Activated CD4-positive, alpha-beta T cell treated with anti-CD3 and anti-CD28 coated beads, Interleukin-2, Interleukin-4, amounts not matched to agents 100 ng/mL and 50 ng/mL, durations not matched to agents 16 hours and 8 hours (primary cell): ENCODE results near the gene FOXA1.
A peak's percentile ranks its signal among the peaks of the same experiment; 100 is the strongest.

Source experiments
- DNase-seq: peaks from one replicate; pipeline ENCODE4 v3.0.0-alpha.2; 2020; ENCODE audit warnings: low spot score

FOXA1 gene

DNA sequence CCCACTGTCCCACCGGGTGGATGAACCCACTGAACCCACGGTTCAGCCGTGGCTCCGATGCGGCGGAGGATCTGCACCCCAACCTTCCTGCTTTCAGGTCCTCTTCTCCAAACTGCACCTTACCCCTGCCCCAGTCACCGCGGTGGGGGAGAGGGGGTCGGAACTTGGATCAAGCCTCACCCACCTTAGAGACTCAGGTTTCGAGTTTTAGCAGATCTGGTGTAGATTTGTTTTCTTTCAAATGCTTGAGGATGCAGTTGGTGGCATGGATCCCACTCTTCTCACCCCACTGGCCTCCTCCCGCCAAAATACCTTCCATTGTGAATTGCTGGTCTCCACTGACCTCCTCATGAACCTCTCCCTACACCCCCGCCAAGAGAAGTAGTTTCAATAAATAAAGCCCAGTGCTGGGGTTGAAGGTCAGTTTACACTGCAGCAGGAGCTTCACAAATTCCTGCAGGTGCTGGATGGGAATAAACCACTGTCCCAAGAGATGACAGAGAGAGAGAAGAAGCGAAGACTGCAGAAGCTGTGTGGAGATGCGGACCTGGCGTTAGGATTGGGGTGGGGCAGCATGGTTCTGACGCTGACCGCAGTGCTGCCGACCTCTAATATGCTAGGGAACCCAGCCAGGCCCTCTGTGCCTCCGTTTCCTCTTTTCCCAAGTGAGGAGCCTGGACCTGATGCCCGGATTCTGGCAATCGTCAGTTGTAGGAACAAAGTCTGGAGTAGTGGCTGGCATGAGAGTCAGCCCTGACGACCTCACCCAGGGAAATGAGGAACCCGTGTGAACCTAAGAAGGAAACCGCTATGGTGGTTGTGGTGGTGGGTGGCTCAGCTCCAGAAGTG is 7.8 kb upstream of the FOXA1 start:
- DNase-seq, result no peak

GRCh38 chr14:37601865-37602264 is 6.8 kb upstream of the FOXA1 start:
- no peak for DNase-seq

DNA sequence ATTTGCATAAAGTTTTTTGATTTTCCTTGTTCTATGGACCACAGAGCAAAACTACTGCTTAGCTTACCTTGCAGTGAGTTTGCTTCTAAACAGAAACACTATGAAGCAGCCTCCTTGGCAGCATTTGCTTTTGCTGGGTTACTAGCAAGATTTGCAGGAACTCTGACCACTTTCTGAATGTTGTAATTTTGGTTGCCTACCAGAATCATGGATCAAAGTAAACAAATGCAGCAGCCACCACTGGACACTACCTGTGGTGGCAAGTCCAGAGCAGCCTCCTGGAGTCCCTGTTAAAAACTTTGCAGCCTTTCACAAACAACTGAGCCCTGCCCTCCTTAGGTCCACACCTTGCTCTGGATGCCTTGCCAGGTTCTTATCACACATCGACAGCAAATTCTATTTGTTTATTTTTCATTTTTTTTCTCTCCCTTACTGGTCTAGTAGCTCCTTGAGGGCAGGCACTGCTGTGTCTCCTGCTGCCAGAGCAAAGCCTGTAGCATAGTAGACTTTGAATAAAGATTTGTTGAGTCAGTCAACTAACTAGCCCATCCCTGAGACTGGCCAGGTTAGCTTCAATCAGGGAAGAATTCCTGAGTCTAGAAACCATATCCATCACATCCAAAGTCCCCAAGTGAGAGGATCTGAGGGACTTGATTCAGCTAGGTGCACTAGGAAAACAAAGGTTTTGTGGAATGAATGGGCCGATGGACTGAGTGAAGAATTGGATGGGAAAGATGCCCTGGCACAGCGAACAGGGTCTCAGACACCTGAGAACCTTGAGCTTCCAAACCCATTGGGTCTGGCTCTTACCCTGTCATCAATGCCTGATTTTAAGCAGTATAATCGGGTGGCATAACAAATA is 6.1 kb upstream of the FOXA1 start:
- no peak for DNase-seq

DNA sequence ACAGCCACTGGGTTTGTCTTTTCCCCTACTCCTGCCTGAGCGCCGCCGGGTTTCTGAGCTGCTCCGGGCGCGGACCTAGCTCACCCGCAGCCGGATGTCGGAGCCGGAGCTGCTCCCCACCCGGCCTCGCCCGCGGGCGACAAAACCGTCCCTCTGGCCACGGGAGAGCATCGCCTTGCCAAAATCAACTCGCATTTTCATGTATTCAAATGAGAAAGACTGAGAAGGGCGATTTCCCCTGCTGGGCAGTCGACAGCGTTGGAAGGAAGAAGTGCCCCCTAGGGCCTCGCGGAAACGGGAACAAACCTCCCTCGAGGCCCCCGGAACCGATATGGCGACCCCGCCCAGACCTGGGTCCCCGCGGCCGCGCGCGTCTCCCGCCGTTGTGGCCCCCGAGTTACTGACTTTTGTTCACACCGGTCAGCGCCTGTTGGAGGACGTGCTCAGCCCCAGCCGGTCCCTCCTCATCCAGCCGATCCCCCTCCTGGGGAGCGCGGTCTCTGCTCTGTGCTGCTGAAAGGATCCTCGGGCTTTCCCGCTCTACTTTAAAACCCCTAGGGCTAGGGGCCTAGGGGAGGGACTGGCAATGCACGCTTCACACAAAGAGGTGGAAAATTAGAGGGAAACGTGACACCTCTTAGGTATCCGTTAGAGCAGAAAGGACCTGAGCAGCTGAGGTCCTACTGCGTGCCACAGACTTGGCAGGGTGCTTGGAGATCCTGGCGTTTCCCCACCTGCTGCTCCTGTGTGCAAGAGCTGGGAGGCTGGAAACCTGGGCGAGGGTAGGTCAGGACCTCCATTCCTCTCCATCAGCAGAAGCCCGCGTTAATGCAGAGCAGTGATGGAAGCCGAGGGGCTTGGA is 4.7 kb upstream of the FOXA1 start:
- DNase-seq, result no peak

GRCh38 chr14:37598747-37599506 is 3.9 kb upstream of the FOXA1 start:
- no peak for DNase-seq

GRCh38 chr14:37597914-37598746 is 3.1 kb upstream of the FOXA1 start:
- DNase-seq, result no peak

- DNase-seq, result no peak
These were observed 2.5 kb upstream of the FOXA1 start for GRCh38 chr14:37597538-37597913.

DNA sequence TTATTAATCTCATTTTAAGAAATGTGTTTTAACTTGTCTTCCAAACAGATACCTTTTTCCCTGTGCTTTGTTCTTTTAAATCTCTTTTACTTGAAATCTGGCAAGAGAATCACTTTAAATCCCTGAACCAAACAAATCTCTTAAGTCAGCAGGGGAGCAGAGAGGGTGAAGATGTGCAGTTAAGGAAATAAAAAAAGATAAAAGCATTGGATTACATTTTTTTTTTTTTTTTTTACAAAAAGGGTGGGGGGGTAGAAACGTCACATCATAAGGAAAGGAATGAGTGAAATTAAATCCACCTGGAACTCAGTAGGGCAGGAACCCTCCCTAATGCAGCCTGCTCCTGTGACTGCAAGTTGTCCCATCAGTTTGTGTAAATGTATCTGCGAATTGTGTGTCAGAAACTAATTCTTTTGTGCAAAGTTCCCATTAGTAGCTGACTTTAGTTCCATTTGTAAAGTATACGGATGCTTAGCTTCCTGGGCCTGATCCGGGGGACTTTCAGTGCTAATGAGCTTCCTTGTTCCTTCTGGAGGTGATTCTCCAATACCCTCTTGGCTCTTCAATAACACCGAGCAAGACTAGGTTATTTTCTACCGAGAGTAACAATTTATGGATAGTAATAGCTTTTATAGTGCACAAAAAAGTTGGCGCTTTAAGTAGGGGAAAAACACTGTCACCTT is 1.9 kb upstream of the FOXA1 start:
- no peak for DNase-seq

- peak; percentile 70 for DNase-seq
These were observed 966 bp upstream of the FOXA1 start for GRCh38 chr14:37595809-37596621.

DNA sequence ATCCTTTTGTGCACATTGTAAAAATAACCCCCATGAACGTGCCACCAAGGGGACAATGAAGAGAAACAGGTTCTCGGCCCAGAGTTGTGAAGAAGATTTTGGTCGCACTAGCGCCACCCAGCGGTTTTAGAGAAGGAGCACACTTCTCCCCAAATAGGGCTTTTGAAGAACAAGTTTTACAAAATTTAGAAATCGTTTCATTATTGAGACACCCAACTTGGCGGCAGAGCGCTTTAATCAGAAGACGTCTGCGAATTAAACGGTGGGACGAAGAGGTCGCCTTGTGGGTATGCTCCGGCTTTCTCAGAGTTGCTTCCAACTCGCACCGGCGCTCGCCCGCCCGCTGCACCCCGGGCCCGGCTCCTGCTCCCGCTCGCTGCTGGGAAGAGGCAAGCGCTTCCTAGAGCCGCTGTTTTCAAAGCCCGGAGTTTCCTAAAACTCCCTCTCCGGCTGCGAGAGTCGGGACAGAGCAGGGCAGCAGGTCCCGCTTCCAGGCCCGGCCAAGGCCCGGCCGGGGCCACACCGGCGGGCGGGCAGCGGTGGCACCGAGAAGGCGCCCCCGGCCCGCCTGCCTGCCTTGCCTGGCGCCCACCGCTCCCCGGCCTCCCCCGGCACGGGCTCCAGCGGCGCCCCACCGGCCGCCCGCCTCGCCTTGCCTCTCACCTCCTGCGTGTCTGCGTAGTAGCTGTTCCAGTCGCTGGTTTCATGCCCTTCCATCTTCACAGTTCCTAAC is 645 bp downstream of the FOXA1 start:
- DNase-seq, result peak; percentile 59

DNA sequence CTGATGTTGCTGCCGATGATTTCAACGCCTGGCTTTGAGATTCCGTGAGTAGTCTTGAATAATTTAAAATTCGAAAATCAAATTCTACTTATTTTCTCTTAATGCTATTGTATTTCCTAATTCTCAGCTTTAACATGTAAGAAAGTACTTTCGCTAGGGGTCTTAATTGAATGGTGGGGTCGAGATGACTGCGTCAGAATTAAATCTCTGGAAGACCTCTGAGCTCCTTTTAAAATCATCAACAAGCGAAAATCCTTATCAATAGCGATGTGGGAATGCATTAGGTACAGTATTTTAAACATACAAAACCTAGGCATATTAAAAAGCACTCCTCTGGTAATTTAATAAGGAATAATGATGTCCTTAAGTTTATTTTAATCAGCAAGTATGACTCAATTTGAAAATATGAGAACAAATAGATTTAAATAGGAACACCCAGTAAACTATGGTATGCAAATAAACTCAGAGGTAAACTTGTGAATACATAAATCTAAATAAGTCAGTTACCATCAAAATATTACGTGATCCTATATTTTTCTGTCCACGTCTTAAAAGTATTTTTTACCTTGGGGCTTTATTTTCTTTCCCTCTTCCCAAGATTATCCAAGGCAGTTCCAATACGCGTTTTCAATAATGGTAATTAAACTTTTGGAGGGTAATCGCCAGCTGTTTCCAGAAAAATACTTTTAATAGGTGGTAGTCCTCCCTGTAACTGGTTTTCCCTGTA is 1.4 kb downstream of the FOXA1 start:
- DNase-seq, result no peak

GRCh38 chr14:37592482-37593408 is 2.3 kb downstream of the FOXA1 start:
- DNase-seq, result no peak

DNA sequence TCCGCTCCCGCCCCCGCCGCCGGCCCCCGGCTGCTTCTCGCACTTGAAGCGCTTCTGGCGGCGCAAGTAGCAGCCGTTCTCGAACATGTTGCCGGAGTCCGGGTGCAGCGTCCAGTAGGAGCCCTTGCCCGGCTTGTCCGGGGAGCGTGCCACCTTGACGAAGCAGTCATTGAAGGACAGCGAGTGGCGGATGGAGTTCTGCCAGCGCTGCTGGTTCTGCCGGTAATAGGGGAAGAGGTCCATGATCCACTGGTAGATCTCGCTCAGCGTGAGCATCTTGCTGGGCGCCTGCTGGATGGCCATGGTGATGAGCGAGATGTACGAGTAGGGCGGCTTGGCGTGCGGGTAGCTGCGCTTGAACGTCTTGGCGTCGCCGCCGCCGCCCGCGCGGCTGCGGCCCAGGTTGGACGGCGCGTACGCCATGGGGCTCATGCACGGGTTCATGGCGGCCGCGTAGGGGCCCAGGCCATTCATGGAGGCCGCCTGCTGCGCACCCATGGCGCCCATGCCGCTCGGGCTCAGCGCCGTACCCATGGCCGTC is 3.0 kb downstream of the FOXA1 start:
- no peak for DNase-seq

- DNase-seq, result no peak
These were observed 3.6 kb downstream of the FOXA1 start for GRCh38 chr14:37591311-37591940.

GRCh38 chr14:37590428-37591139 is 4.5 kb downstream of the FOXA1 start:
- no peak for DNase-seq
